Common myeloid progenitor, CD34-positive (primary cell): ENCODE data around the gene ZDHHC8.
"Not testable (repeated sequence)": the region's sequence is repeated elsewhere in the genome, so short reads cannot be mapped to it uniquely, and the experiment has no call there.

Experiments
- CTCF ChIA-PET: fragments of 350-600 bp; sonication (Branson Sonifier 250); formaldehyde crosslinking; loops from one replicate; lab custom pipeline; 2021; ENCODE audit warnings: antibody characterized with exemption; lab: Charles Lee
- POLR2A ChIA-PET: fragments of 350-600 bp; sonication (Branson Sonifier 250); formaldehyde crosslinking; loops from one replicate; lab custom pipeline; 2021; ENCODE audit warnings: antibody characterized with exemption; lab: Charles Lee
- DNase-seq, 3 donors: peaks; one replicate each; pipeline versions ENCODE4 v3.0.0 to v3.0.0-alpha.2; 2013
- H3K27ac ChIP-seq, 2 experiments: 1 replicate in 1 of 2; 2 replicates in 1 of 2; pipeline ENCODE4 v1.7.0; 2013; ENCODE audit warnings: inconsistent platforms in 2 of 2, low read length in 2 of 2, mild to moderate bottlenecking in 2 of 2, low read depth in 1 of 2, moderate library complexity in 1 of 2; ENCODE audit not compliant: severe bottlenecking in 2 of 2, insufficient read depth in 1 of 2, poor library complexity in 1 of 2
- H3K27me3 ChIP-seq, 5 experiments: replicated peaks in 2 of 5; 1 replicate in 3 of 5; 2 replicates in 2 of 5; pipeline versions ENCODE4 v1.6.1 to v1.7.0; 2013; ENCODE audit warnings: low read length in 4 of 5, mild to moderate bottlenecking in 2 of 5, moderate library complexity in 2 of 5, inconsistent platforms in 1 of 5; ENCODE audit not compliant: insufficient read depth in 5 of 5, control insufficient read depth in 4 of 5
- H3K36me3 ChIP-seq, 4 experiments: 1 replicate in 2 of 4; 2 replicates in 2 of 4; pipeline versions ENCODE4 v1.6.1 to v1.7.0; 2013; ENCODE audit warnings: low read length in 3 of 4, control low read depth in 1 of 4, mild to moderate bottlenecking in 1 of 4; ENCODE audit not compliant: control insufficient read depth in 4 of 4, insufficient read depth in 4 of 4
- H3K4me1 ChIP-seq, 4 experiments: 1 replicate in 3 of 4; 2 replicates in 1 of 4; pipeline versions ENCODE4 v1.6.1 to v1.7.1; 2013; ENCODE audit warnings: low read length in 3 of 4, mild to moderate bottlenecking in 3 of 4, control low read depth in 1 of 4, inconsistent platforms in 1 of 4, moderate library complexity in 1 of 4; ENCODE audit not compliant: control insufficient read depth in 4 of 4, insufficient read depth in 4 of 4; ENCODE audit errors: control extremely low read depth in 1 of 4
- H3K4me3 ChIP-seq, 7 experiments: 1 replicate in 4 of 7; 2 replicates in 3 of 7; pipeline versions ENCODE4 v1.5.1 to v1.7.0; 2013; ENCODE audit warnings: mild to moderate bottlenecking in 7 of 7, low read length in 6 of 7, moderate library complexity in 6 of 7, inconsistent platforms in 2 of 7, low read depth in 2 of 7, control low read depth in 1 of 7; ENCODE audit not compliant: insufficient read depth in 4 of 7, control insufficient read depth in 1 of 7; ENCODE audit errors: extremely low read depth in 1 of 7
- H3K9me3 ChIP-seq, 5 experiments: 1 replicate in 4 of 5; 2 replicates in 1 of 5; pipeline versions ENCODE4 v1.6.1 to v1.7.1; 2013; ENCODE audit warnings: low read length in 4 of 5, mild to moderate bottlenecking in 2 of 5, inconsistent platforms in 1 of 5, low read depth in 1 of 5, moderate library complexity in 1 of 5; ENCODE audit not compliant: control insufficient read depth in 4 of 5, insufficient read depth in 2 of 5; ENCODE audit errors: control extremely low read depth in 1 of 5
- WGBS: methylation state at CpG from one replicate; pipeline ENCODE4 v1.1.5; 2013; ENCODE audit not compliant: insufficient coverage; 5-methylcytosine and 5-hydroxymethylcytosine counted together

ZDHHC8 gene

GRCh38 chr22:20158391-20159036 lies 26.9 kb downstream of the ZDHHC8 start:
- peak overlapping the region in 2 of 7 experiments; percentile 4 to 43 for H3K4me3 ChIP-seq
- no peaks in the 10 kb centered on the region for H3K9me3 ChIP-seq
- ChIA-PET POLR2A (interaction anchor here (1.2 kb wide), 1 partner anchor 80 kb away, joined by 6 read pairs; no protein-coding TSS in a partner anchor), CTCF (interaction anchor here (0.9 to 2.4 kb wide), 5 partner anchors 9 to 127 kb away, joined by 3 to 18 read pairs (median 5); no protein-coding TSS in a partner anchor)
- no peaks in the 10 kb centered on the region for H3K27me3 ChIP-seq
- peaks cover 0 to 76% (median 57%) of the 10 kb centered on the region in 4 experiments for H3K4me1 ChIP-seq
- DNase-seq, result peak in 2 of 3 donors; percentile 47 to 58
- no peaks in the 10 kb centered on the region for H3K36me3 ChIP-seq
- peak overlapping the region; percentile 68 to 82 for H3K27ac ChIP-seq
- WGBS, result 29% methylated on average over 10 of the region's 15 CpGs

- POLR2A ChIA-PET, result interaction anchor here (1.2 kb wide), 1 partner anchor 79 kb away, joined by 6 read pairs; no protein-coding TSS in a partner anchor
- 0% methylated on average over 6 of the region's 9 CpGs for WGBS
- CTCF ChIA-PET, result interaction anchor here (0.9 to 2.4 kb wide), 4 partner anchors 9 to 126 kb away, joined by 3 to 15 read pairs (median 4); no protein-coding TSS in a partner anchor
These were observed 27.5 kb downstream of the ZDHHC8 start for GRCh38 chr22:20159076-20159475.

GRCh38 chr22:20159531-20159930 lies 27.9 kb downstream of the ZDHHC8 start:
- peak overlapping the region; percentile 68 to 82 for H3K27ac ChIP-seq
- peak overlapping the region in 4 of 7 experiments; percentile 4 to 50 (median 14) for H3K4me3 ChIP-seq
- H3K36me3 ChIP-seq, H3K27me3 ChIP-seq, DNase-seq, H3K9me3 ChIP-seq: not testable (repeated sequence)
- peaks cover 0 to 73% (median 57%) of the 10 kb centered on the region in 4 experiments for H3K4me1 ChIP-seq
- POLR2A ChIA-PET, result interaction anchor here (1.2 kb wide), 1 partner anchor 79 kb away, joined by 6 read pairs; no protein-coding TSS in a partner anchor
- WGBS, result no CpG with 5 or more reads among the region's 14 CpGs
- CTCF ChIA-PET, result interaction anchor here (0.9 to 2.4 kb wide), 4 partner anchors 8 to 125 kb away, joined by 3 to 15 read pairs (median 4); no protein-coding TSS in a partner anchor

More at GRCh38 chr22:20159076-20159475, 27.5 kb downstream of the ZDHHC8 start:
- no peaks in the 10 kb centered on the region for H3K9me3 ChIP-seq
- DNase-seq, result peak; percentile 62 to 98 (median 98)
- peak overlapping the region; percentile 68 to 82 for H3K27ac ChIP-seq
- peaks cover 0 to 76% (median 57%) of the 10 kb centered on the region in 4 experiments for H3K4me1 ChIP-seq
- H3K4me3 ChIP-seq, result peak overlapping the region in 4 of 7 experiments; percentile 4 to 50 (median 14)
- no peaks in the 10 kb centered on the region for H3K36me3 ChIP-seq
- H3K27me3 ChIP-seq, result no peaks in the 10 kb centered on the region

GRCh38 chr22:20160041-20160440 lies 28.4 kb downstream of the ZDHHC8 start:
- Histone ChIP-seq H3K27me3 (no peaks in the 10 kb centered on the region), H3K36me3 (no peaks in the 10 kb centered on the region), H3K9me3 (no peaks in the 10 kb centered on the region), H3K4me1 (peaks cover 0 to 71% (median 57%) of the 10 kb centered on the region in 4 experiments), H3K27ac (peak overlapping the region in 1 of 2 experiments; percentile 25), H3K4me3 (no peak overlapping the region)
- 90% methylated on average over 6 of the region's 10 CpGs for WGBS
- CTCF ChIA-PET, result interaction anchor here (1.7 to 2.4 kb wide), 2 partner anchors 79 to 81 kb away, joined by 5 to 15 read pairs; no protein-coding TSS in a partner anchor
- POLR2A ChIA-PET, result no interaction called here
- DNase-seq, result peak in 2 of 3 donors; percentile 32 to 33

GRCh38 chr22:20164863-20165262 lies 33.3 kb downstream of the ZDHHC8 start:
- Histone ChIP-seq H3K4me1 (peaks cover 0 to 25% (median 15%) of the 10 kb centered on the region in 4 experiments), H3K27me3 (no peaks in the 10 kb centered on the region), H3K4me3 (no peak overlapping the region), H3K9me3 (no peaks in the 10 kb centered on the region), H3K27ac (no peak overlapping the region), H3K36me3 (no peaks in the 10 kb centered on the region)
- POLR2A ChIA-PET, result no interaction called here
- CTCF ChIA-PET, result interaction anchor here (1.7 kb wide), 1 partner anchor 74 kb away, joined by 4 read pairs; no protein-coding TSS in a partner anchor
- DNase-seq, result no peak
- 87% methylated on average over 5 of the region's 11 CpGs for WGBS

GRCh38 chr22:20165421-20165820 lies 33.8 kb downstream of the ZDHHC8 start:
- H3K27me3 ChIP-seq, result no peaks in the 10 kb centered on the region
- H3K27ac ChIP-seq, result no peak overlapping the region
- no peaks in the 10 kb centered on the region for H3K36me3 ChIP-seq
- WGBS, result 96% methylated on average over 12 of the region's 12 CpGs
- ChIA-PET POLR2A (no interaction called here), CTCF (interaction anchor here (1.7 to 2.1 kb wide), 2 partner anchors 8 to 73 kb away, joined by 4 to 7 read pairs; no protein-coding TSS in a partner anchor)
- peaks cover 0 to 19% (median 10%) of the 10 kb centered on the region in 4 experiments for H3K4me1 ChIP-seq
- no peak overlapping the region for H3K4me3 ChIP-seq
- H3K9me3 ChIP-seq, result no peaks in the 10 kb centered on the region
- no peak for DNase-seq
